ENCODE measurements around the gene TBC1D20. TPM values are rescaled to one million over a fixed set of nuclear protein-coding genes. Genes with fewer than 3 reads are reported as not detected.

The TBC1D20 gene
- total RNA-seq, 1 experiment from 2014 or later, result 35.8 TPM

DNA sequence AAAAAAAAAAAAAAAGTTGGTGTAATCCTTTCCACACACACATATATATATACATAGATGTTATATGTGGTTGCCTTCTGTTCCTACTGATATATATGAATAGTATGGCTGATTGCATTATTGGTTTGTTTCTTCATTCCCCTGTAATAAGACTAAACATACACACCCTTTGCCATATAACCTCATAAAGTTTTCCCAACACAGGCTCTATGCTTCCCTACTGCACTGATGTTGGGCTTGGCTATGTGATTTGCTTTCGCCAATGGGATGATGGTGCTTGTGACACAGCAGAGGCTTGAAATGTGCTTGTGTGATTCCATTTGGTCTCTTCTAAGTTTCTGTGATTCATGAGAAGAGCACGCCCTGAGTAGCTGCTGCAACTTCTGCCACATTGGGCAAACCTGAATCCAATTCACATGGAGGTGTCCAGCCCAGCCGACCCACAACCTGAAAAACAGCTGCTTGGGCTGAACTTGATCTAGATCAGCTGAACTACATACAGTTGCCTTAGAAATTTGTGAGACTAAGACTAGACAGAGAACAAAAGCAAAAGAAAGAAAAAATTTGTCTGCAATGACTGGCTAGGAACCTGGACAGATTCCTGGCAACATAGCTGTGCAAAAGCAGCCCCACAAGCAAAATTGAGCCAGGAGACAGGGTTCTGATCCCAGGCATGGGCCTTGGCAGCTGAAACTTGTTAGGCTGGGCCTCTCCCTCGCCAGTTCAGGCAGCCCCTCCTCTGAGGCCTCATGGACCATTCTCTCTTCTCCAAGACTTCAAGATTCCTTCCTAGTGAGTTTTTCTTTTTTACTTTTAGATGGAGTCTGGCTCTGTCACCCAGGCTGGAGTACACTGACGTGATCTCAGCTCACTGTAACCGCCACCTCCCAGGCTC is 13.4 kb upstream of the TBC1D20 start:
- Histone ChIP-seq H3K27me3 (replicated peaks; ENCODE audit: control insufficient read depth, insufficient read depth, low read length) (no peaks in the 10 kb centered on the region), H3K4me1 (peaks cover 18% of the 10 kb centered on the region), H3K36me3 (ENCODE audit: control insufficient read depth, insufficient read depth, low read length) (peaks cover 6% of the 10 kb centered on the region), H3K9me3 (peaks cover 33% of the 10 kb centered on the region), H3K4me3 (ENCODE audit: low read depth, low read length) (no peak overlapping the region)
- no peaks in the 10 kb centered on the region for H3K27me3 Mint-ChIP-seq (ENCODE audit: insufficient read depth, unreplicated experiment)
- H3K4me3 Mint-ChIP-seq (ENCODE audit: unreplicated experiment), result no peak overlapping the region
- DNase-seq, result no peak
- intact Hi-C loops (cut with micrococcal nuclease; ENCODE audit: unreplicated experiment), result no loop called here
- no peak overlapping the region for H3K27ac Mint-ChIP-seq (ENCODE audit: unreplicated experiment)
- H3K9me3 Mint-ChIP-seq (ENCODE audit: unreplicated experiment), result peaks cover 33% of the 10 kb centered on the region
- ChIA-PET POLR2A (no interaction called here), CTCF (no interaction called here)
- TF ChIP-seq, protein P1, sequence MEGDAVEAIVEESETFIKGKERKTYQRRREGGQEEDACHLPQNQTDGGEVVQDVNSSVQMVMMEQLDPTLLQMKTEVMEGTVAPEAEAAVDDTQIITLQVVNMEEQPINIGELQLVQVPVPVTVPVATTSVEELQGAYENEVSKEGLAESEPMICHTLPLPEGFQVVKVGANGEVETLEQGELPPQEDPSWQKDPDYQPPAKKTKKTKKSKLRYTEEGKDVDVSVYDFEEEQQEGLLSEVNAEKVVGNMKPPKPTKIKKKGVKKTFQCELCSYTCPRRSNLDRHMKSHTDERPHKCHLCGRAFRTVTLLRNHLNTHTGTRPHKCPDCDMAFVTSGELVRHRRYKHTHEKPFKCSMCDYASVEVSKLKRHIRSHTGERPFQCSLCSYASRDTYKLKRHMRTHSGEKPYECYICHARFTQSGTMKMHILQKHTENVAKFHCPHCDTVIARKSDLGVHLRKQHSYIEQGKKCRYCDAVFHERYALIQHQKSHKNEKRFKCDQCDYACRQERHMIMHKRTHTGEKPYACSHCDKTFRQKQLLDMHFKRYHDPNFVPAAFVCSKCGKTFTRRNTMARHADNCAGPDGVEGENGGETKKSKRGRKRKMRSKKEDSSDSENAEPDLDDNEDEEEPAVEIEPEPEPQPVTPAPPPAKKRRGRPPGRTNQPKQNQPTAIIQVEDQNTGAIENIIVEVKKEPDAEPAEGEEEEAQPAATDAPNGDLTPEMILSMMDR (IDR thresholded peaks at IDR 0.05; ENCODE audit: insufficient read depth in 1 of 2, low read depth in 1 of 2, low read length in 1 of 2, severe bottlenecking in 1 of 2, unreplicated experiment in 1 of 2), result no peak
- H3K36me3 Mint-ChIP-seq (ENCODE audit: insufficient read depth, unreplicated experiment), result peaks cover 93% of the 10 kb centered on the region
- no TSS peak for BruUV-seq (replicated peaks)
- peaks cover 30% of the 10 kb centered on the region for H3K4me1 Mint-ChIP-seq (ENCODE audit: low read depth, unreplicated experiment)

DNA sequence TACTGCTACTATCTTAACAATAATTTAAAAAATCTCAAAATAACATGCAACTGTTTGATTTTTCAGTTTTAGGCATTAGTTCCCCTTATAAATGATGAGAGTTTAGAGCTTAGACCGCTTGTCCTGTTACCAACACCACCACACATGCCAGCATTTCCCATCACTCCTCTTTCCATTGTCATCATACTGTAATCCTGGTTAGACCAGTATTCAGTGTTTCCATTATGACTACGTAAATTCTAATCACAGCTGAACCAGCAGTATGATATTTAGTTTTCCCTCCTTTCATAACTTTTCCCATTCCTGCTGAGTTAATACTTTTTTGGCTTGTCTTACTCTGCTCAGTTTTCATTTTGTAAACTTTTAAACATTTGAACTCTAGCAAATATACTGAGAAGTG is 12.2 kb upstream of the TBC1D20 start:
- H3K9me3 ChIP-seq, result peaks cover 44% of the 10 kb centered on the region
- intact Hi-C loops (cut with micrococcal nuclease; ENCODE audit: unreplicated experiment), result no loop called here
- peaks cover 30% of the 10 kb centered on the region for H3K4me1 Mint-ChIP-seq (ENCODE audit: low read depth, unreplicated experiment)
- peak overlapping the region; percentile 15 for H3K27ac Mint-ChIP-seq (ENCODE audit: unreplicated experiment)
- peaks cover 18% of the 10 kb centered on the region for H3K4me1 ChIP-seq
- no TSS peak for BruUV-seq (replicated peaks)
- ChIA-PET CTCF (no interaction called here), POLR2A (no interaction called here)
- H3K9me3 Mint-ChIP-seq (ENCODE audit: unreplicated experiment), result peaks cover 42% of the 10 kb centered on the region
- peaks cover 90% of the 10 kb centered on the region for H3K36me3 Mint-ChIP-seq (ENCODE audit: insufficient read depth, unreplicated experiment)
- no peak overlapping the region for H3K4me3 ChIP-seq (ENCODE audit: low read depth, low read length)
- TF ChIP-seq, protein P1 (IDR thresholded peaks at IDR 0.05; ENCODE audit: insufficient read depth in 1 of 2, low read depth in 1 of 2, low read length in 1 of 2, severe bottlenecking in 1 of 2, unreplicated experiment in 1 of 2), result no peak
- no peak overlapping the region for H3K4me3 Mint-ChIP-seq (ENCODE audit: unreplicated experiment)
- H3K27me3 ChIP-seq (replicated peaks; ENCODE audit: control insufficient read depth, insufficient read depth, low read length), result no peaks in the 10 kb centered on the region
- H3K36me3 ChIP-seq (ENCODE audit: control insufficient read depth, insufficient read depth, low read length), result peaks cover 6% of the 10 kb centered on the region
- DNase-seq, result no peak
- H3K27me3 Mint-ChIP-seq (ENCODE audit: insufficient read depth, unreplicated experiment), result no peaks in the 10 kb centered on the region

GRCh38 chr20:472889-473292 is 10.6 kb upstream of the TBC1D20 start:
- intact Hi-C loops (cut with micrococcal nuclease; ENCODE audit: unreplicated experiment), result no loop called here
- H3K36me3 Mint-ChIP-seq (ENCODE audit: insufficient read depth, unreplicated experiment), result peaks cover 74% of the 10 kb centered on the region
- no peaks in the 10 kb centered on the region for H3K27me3 Mint-ChIP-seq (ENCODE audit: insufficient read depth, unreplicated experiment)
- no peaks in the 10 kb centered on the region for H3K27me3 ChIP-seq (replicated peaks; ENCODE audit: control insufficient read depth, insufficient read depth, low read length)
- H3K4me1 Mint-ChIP-seq (ENCODE audit: low read depth, unreplicated experiment), result peaks cover 30% of the 10 kb centered on the region
- peaks cover 57% of the 10 kb centered on the region for H3K9me3 Mint-ChIP-seq (ENCODE audit: unreplicated experiment)
- H3K4me1 ChIP-seq, result peaks cover 18% of the 10 kb centered on the region
- H3K4me3 ChIP-seq (ENCODE audit: low read depth, low read length), result no peak overlapping the region
- H3K9me3 ChIP-seq, result peaks cover 46% of the 10 kb centered on the region
- TF ChIP-seq, protein P1 (IDR thresholded peaks at IDR 0.05; ENCODE audit: insufficient read depth in 1 of 2, low read depth in 1 of 2, low read length in 1 of 2, severe bottlenecking in 1 of 2, unreplicated experiment in 1 of 2), result no peak
- peak overlapping the region; percentile 52 for H3K27ac Mint-ChIP-seq (ENCODE audit: unreplicated experiment)
- H3K4me3 Mint-ChIP-seq (ENCODE audit: unreplicated experiment), result peak overlapping the region; percentile 49
- ChIA-PET POLR2A (no interaction called here), CTCF (interaction anchor here (0.5 kb wide), 1 partner anchor 22 kb away, joined by 4 read pairs; no protein-coding TSS in a partner anchor)
- H3K36me3 ChIP-seq (ENCODE audit: control insufficient read depth, insufficient read depth, low read length), result peaks cover 5% of the 10 kb centered on the region
- BruUV-seq (replicated peaks), result no TSS peak
- DNase-seq, result no peak

Data from Caco-2 (cell line).